ENCODE measurements around the gene CARNS1. TPM values are rescaled to one million over a fixed set of nuclear protein-coding genes. Genes with fewer than 3 reads are reported as not detected.
A peak's percentile ranks its signal among the peaks of the same experiment; 100 is the strongest.

CARNS1 gene
- total RNA-seq, 1 experiment from 2014 or later, result 1.1 TPM

GRCh38 chr11:67441731-67442351, 26.4 kb downstream of the CARNS1 start:
- Histone ChIP-seq H3K27me3 (ENCODE audit: insufficient read depth, low read length) (no peaks in the 10 kb centered on the region), H3K4ac (ENCODE audit: low read depth, low read length) (no peak overlapping the region), H2AFZ (ENCODE audit: low read length) (no peak overlapping the region), H3K18ac (ENCODE audit: insufficient read length, low read depth, low read length) (no peak overlapping the region), H2BK120ac (ENCODE audit: low read depth, low read length, poor library complexity, severe bottlenecking) (no peak overlapping the region), H2BK5ac (ENCODE audit: insufficient read length, low read length) (no peak overlapping the region), H3K56ac (ENCODE audit: insufficient read length, low read depth, low read length) (no peak overlapping the region), H3K4me2 (ENCODE audit: insufficient read depth, insufficient read length, low read length) (peak overlapping the region; percentile 79), H3K9me3 (ENCODE audit: control insufficient read depth, low read depth, low read length) (no peaks in the 10 kb centered on the region), H3K23me2 (ENCODE audit: insufficient read length, low read depth, low read length, poor library complexity, severe bottlenecking) (peaks cover 4% of the 10 kb centered on the region), H3K4me1 (ENCODE audit: insufficient read depth, low read length) (no peaks in the 10 kb centered on the region), H3K79me1 (ENCODE audit: insufficient read depth, low read depth, low read length, poor library complexity, severe bottlenecking) (no peaks in the 10 kb centered on the region), H3K9ac (ENCODE audit: extremely low read depth, insufficient read length, low read length) (no peak overlapping the region), H4K8ac (replicated peaks; ENCODE audit: insufficient read length, low read depth, low read length) (no peak overlapping the region), H4K20me1 (ENCODE audit: control insufficient read depth, insufficient read depth, insufficient read length) (no peaks in the 10 kb centered on the region), H3K14ac (ENCODE audit: insufficient read depth, low read length) (no peak overlapping the region), H3K79me2 (ENCODE audit: insufficient read depth, low read length) (no peaks in the 10 kb centered on the region), H3T11ph (ENCODE audit: low read length) (no peak overlapping the region), H4K5ac (ENCODE audit: insufficient read length, low read depth, low read length) (no peak overlapping the region), H4K91ac (ENCODE audit: insufficient read length, low read depth, low read length) (no peak overlapping the region), H2BK20ac (ENCODE audit: low read depth, low read length, poor library complexity, severe bottlenecking) (no peak overlapping the region), H3K27ac (ENCODE audit: insufficient read length, low read depth, low read length) (no peak overlapping the region), H2BK12ac (ENCODE audit: insufficient read length, low read depth, low read length) (no peak overlapping the region), H2BK15ac (ENCODE audit: low read depth, low read length) (no peak overlapping the region), H2AK5ac (ENCODE audit: insufficient read length, low read length) (no peak overlapping the region), H3K23ac (ENCODE audit: insufficient read length, low read depth, low read length) (no peak overlapping the region)
- Mint-ChIP-seq H3K36me3 (ENCODE audit: insufficient read depth in 1 of 3, low read depth in 3 of 3) (peaks cover 10 to 29% (median 28%) of the 10 kb centered on the region in 3 experiments; a peak in 5 of 7 replicates), H3K27ac (no peak overlapping the region; a peak in 1 of 7 replicates), H3K27me3 (ENCODE audit: low read depth) (peaks cover 5% of the 10 kb centered on the region; the same call in 1 of the 2 replicates), H3K4me3 (peak overlapping the region; percentile 84 to 94), H3K9me3 (no peaks in the 10 kb centered on the region), H3K4me1 (peaks cover 0 to 11% of the 10 kb centered on the region in 2 experiments; a peak in 3 of 4 replicates)
- DNase-seq, result no peak
- TF ChIP-seq CTCF (conservative IDR thresholded peaks at IDR 0.05), result no peak
- WGBS (ENCODE audit: extremely low coverage, insufficient read length, low lambda C conversion rate), result no CpG with 5 or more reads among the region's 28 CpGs
